ENCODE results near the gene AP2B1. TPM values are rescaled to one million over a fixed set of nuclear protein-coding genes. Genes with fewer than 3 reads are reported as not detected.

Gene AP2B1
- polyA plus RNA-seq, 1 donor (not counting 4 experiments of a cell fraction or from before 2014, with no cell fraction given): 189 TPM

DNA sequence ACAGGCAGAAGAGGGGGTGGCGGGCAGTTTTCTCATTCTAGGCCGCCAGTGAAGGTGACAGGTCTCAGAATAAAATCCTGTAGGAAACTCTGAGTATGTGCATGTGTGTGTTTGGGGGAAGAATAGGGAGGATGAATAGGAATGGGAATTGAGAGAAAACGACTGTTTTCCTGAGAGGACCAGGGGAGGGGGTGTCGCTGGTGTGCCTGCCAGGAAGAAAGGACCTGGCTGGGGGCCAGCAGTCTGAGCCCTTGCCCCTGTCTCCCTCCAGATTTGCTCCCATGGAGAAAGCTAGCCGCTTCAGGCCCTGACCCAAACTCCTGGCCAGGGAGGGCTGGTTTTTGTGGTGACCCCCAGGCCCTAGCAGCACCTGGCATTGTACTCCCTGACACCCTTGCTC is 187.9 kb downstream of the AP2B1 start:
- H3K9me1 ChIP-seq (ENCODE audit: control insufficient read depth, extremely low read depth, insufficient read depth, low read length): no peaks in the 10 kb centered on the region
- no peaks in the 10 kb centered on the region for H3K27me3 ChIP-seq (ENCODE audit: control insufficient read depth, extremely low read depth, insufficient read depth, low read length)
- H3K4me1 ChIP-seq (ENCODE audit: control insufficient read depth, extremely low read depth, insufficient read depth, low read length): peaks cover 24% of the 10 kb centered on the region
- FAIRE-seq (no peak), DNase-seq (ENCODE audit: low read depth, low spot score) (no peak)
- H4K20me1 ChIP-seq (ENCODE audit: control insufficient read depth, extremely low read depth, insufficient read depth, low read length): no peaks in the 10 kb centered on the region
- no peak for TF ChIP-seq EZH2 (IDR thresholded peaks at IDR 0.05; ENCODE audit: low read length)
- TF ChIP-seq, protein P1, sequence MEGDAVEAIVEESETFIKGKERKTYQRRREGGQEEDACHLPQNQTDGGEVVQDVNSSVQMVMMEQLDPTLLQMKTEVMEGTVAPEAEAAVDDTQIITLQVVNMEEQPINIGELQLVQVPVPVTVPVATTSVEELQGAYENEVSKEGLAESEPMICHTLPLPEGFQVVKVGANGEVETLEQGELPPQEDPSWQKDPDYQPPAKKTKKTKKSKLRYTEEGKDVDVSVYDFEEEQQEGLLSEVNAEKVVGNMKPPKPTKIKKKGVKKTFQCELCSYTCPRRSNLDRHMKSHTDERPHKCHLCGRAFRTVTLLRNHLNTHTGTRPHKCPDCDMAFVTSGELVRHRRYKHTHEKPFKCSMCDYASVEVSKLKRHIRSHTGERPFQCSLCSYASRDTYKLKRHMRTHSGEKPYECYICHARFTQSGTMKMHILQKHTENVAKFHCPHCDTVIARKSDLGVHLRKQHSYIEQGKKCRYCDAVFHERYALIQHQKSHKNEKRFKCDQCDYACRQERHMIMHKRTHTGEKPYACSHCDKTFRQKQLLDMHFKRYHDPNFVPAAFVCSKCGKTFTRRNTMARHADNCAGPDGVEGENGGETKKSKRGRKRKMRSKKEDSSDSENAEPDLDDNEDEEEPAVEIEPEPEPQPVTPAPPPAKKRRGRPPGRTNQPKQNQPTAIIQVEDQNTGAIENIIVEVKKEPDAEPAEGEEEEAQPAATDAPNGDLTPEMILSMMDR (optimal IDR thresholded peaks at IDR 0.05 in 1 of 3, IDR thresholded peaks at IDR 0.05 in 1 of 3, conservative IDR thresholded peaks at IDR 0.05 in 1 of 3; ENCODE audit: extremely low read depth in 1 of 3, insufficient read depth in 2 of 3, low read length in 3 of 3): no peak
- H3K9ac ChIP-seq (ENCODE audit: control insufficient read depth, extremely low read depth, insufficient read depth, low read length): no peak overlapping the region
- no peak overlapping the region for H3K27ac ChIP-seq (ENCODE audit: control insufficient read depth, insufficient read depth, low read length)
- H3K4me2 ChIP-seq (ENCODE audit: control insufficient read depth, extremely low read depth, insufficient read depth, low read depth, low read length): no peak overlapping the region
- dilution Hi-C loops (cut with MboI; ENCODE audit: extremely low pct_ligation_motif_present, low sequenced_read_pairs): no loop called here
- H3K4me3 ChIP-seq (ENCODE audit: control insufficient read depth in 2 of 3, extremely low read depth in 1 of 3, insufficient read depth in 2 of 3, low read depth in 1 of 3, low read length in 3 of 3): no peak overlapping the region
- H3K36me3 ChIP-seq (ENCODE audit: control insufficient read depth in 2 of 2, extremely low read depth in 1 of 2, insufficient read depth in 2 of 2, low read length in 2 of 2): peaks cover 12 to 19% of the 10 kb centered on the region in 2 experiments
- H3K9me3 ChIP-seq (ENCODE audit: control insufficient read depth, low read depth, low read length): no peaks in the 10 kb centered on the region
- H3K79me2 ChIP-seq (ENCODE audit: control insufficient read depth, insufficient read depth, low read length): no peaks in the 10 kb centered on the region
- no peak overlapping the region for H2AFZ ChIP-seq (ENCODE audit: control insufficient read depth, low read length)

DNA sequence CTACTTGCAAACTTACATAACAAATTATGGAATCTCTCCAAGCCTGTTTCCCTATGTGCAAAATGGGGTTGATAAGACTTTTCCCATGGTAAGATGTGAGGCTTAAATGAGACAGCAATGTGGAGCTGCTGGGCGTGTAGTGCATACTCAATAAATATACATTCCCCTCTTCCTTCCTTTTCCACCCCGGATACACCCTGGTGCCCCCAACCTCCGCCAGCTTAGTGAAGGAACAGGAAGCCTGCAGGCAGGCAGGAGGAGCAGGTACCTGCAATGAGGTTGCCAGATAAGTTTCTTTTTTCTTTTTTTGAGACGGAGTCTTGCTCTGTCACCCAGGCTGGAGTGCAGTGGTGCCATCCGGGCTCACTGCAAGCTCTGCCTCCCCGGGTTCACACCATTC is 188.5 kb downstream of the AP2B1 start:
- H3K9me3 ChIP-seq (ENCODE audit: control insufficient read depth, low read depth, low read length): no peaks in the 10 kb centered on the region
- H3K4me2 ChIP-seq (ENCODE audit: control insufficient read depth, extremely low read depth, insufficient read depth, low read depth, low read length): no peak overlapping the region

More for the DNA sequence above, 188.5 kb downstream of the AP2B1 start:
- Histone ChIP-seq H2AFZ (ENCODE audit: control insufficient read depth, low read length) (no peak overlapping the region), H3K9ac (ENCODE audit: control insufficient read depth, extremely low read depth, insufficient read depth, low read length) (no peak overlapping the region), H3K9me1 (ENCODE audit: control insufficient read depth, extremely low read depth, insufficient read depth, low read length) (no peaks in the 10 kb centered on the region), H3K79me2 (ENCODE audit: control insufficient read depth, insufficient read depth, low read length) (no peaks in the 10 kb centered on the region), H3K36me3 (ENCODE audit: control insufficient read depth in 2 of 2, extremely low read depth in 1 of 2, insufficient read depth in 2 of 2, low read length in 2 of 2) (peaks cover 12 to 19% of the 10 kb centered on the region in 2 experiments), H3K27ac (ENCODE audit: control insufficient read depth, insufficient read depth, low read length) (no peak overlapping the region), H3K27me3 (ENCODE audit: control insufficient read depth, extremely low read depth, insufficient read depth, low read length) (no peaks in the 10 kb centered on the region), H3K4me1 (ENCODE audit: control insufficient read depth, extremely low read depth, insufficient read depth, low read length) (peaks cover 24% of the 10 kb centered on the region), H4K20me1 (ENCODE audit: control insufficient read depth, extremely low read depth, insufficient read depth, low read length) (no peaks in the 10 kb centered on the region), H3K4me3 (ENCODE audit: control insufficient read depth in 2 of 3, extremely low read depth in 1 of 3, insufficient read depth in 2 of 3, low read depth in 1 of 3, low read length in 3 of 3) (no peak overlapping the region)
- dilution Hi-C loops (cut with MboI; ENCODE audit: extremely low pct_ligation_motif_present, low sequenced_read_pairs): no loop called here
- no peak for TF ChIP-seq EZH2 (IDR thresholded peaks at IDR 0.05; ENCODE audit: low read length)
- TF ChIP-seq, protein P1 (optimal IDR thresholded peaks at IDR 0.05 in 1 of 3, IDR thresholded peaks at IDR 0.05 in 1 of 3, conservative IDR thresholded peaks at IDR 0.05 in 1 of 3; ENCODE audit: extremely low read depth in 1 of 3, insufficient read depth in 2 of 3, low read length in 3 of 3): no peak
- no peak for FAIRE-seq
- DNase-seq (ENCODE audit: low read depth, low spot score): no peak

Small RNA genes lying within 50 kb of the gene (small RNA-seq; reads per million reads assigned to genes)
- gene AC004134.1 (ENCODE audit: insufficient read length in 3 of 3, low read depth in 3 of 3, low replicate concordance in 1 of 3) (0 reads per million in 3 experiments), gene AC015911.1 (ENCODE audit: insufficient read length in 3 of 3, low read depth in 3 of 3, low replicate concordance in 1 of 3) (0 reads per million in 3 experiments), gene SNORD7 (ENCODE audit: insufficient read length in 3 of 3, low read depth in 3 of 3, low replicate concordance in 1 of 3) (3.3 to 23.4 (median 5.8) reads per million in 3 experiments)

Other genes with a start within 250 kb of the AP2B1 start
- 1.4 to 5.0 TPM (median 3.5 TPM) in 3 replicates for gene SLFN11, start 213.7 kb upstream of the AP2B1 start, polyA plus RNA-seq
- gene SLFN12, start 154.8 kb upstream of the AP2B1 start, polyA plus RNA-seq: 9.8 to 15.2 TPM (median 11.5 TPM) in 3 replicates
- 0.73 to 1.4 TPM (median 1.0 TPM) in 3 replicates for gene SLFN13, start 138.6 kb upstream of the AP2B1 start, polyA plus RNA-seq
- gene SLFN12L, start 49.6 kb upstream of the AP2B1 start, polyA plus RNA-seq: 0.05 to 0.09 TPM (median 0.06 TPM) in 3 replicates
- not detected in 3 replicates for gene SLFN14, start 26.5 kb upstream of the AP2B1 start, polyA plus RNA-seq
- gene PEX12, start 8.8 kb upstream of the AP2B1 start, polyA plus RNA-seq: 6.4 to 7.7 TPM (median 6.9 TPM) in 3 replicates
- gene RASL10B, start 144.3 kb downstream of the AP2B1 start, polyA plus RNA-seq: 0.07 to 0.32 TPM (median 0.30 TPM) in 3 replicates
- gene GAS2L2, start 165.9 kb downstream of the AP2B1 start, polyA plus RNA-seq: 0.02 to 0.05 TPM (median 0.05 TPM) in 3 replicates
- gene C17orf50, start 173.6 kb downstream of the AP2B1 start, polyA plus RNA-seq: not detected in 3 replicates
- gene MMP28, start 208.3 kb downstream of the AP2B1 start, polyA plus RNA-seq: 13.7 to 43.5 TPM (median 21.3 TPM) in 3 replicates
- 30.8 to 101 TPM (median 57.1 TPM) in 3 replicates for gene TAF15, start 222.2 kb downstream of the AP2B1 start, polyA plus RNA-seq